Left hindlimb (tissue), 1 donor: ENCODE results near the gene PIKFYVE.
"Not testable (repeated sequence)": the region's sequence is repeated elsewhere in the genome, so short reads cannot be mapped to it uniquely, and the experiment has no call there.

Experiments used
- DNase-seq: peaks from one replicate; pipeline ENCODE4 v3.0.0-alpha.2; 2018

Gene PIKFYVE

GRCh38 chr2:208304157-208304556 is 38.1 kb downstream of the PIKFYVE start:
- DNase-seq: no peak

GRCh38 chr2:208304695-208305094 is 38.6 kb downstream of the PIKFYVE start:
- no peak for DNase-seq

- no peak for DNase-seq
Measured at GRCh38 chr2:208306291-208306690, 40.2 kb downstream of the PIKFYVE start.

- DNase-seq: no peak
Measured at GRCh38 chr2:208311321-208311720, 45.3 kb downstream of the PIKFYVE start.

GRCh38 chr2:208311954-208312353 is 45.9 kb downstream of the PIKFYVE start:
- no peak for DNase-seq

GRCh38 chr2:208315081-208315788 is 49.2 kb downstream of the PIKFYVE start:
- DNase-seq: no peak

- DNase-seq: no peak
Measured at GRCh38 chr2:208318127-208318526, 52.1 kb downstream of the PIKFYVE start.

- DNase-seq: peak; percentile 38
Measured at GRCh38 chr2:208319391-208319790, 53.3 kb downstream of the PIKFYVE start.

GRCh38 chr2:208320686-208321085 is 54.6 kb downstream of the PIKFYVE start:
- peak; percentile 66 for DNase-seq

- DNase-seq: no peak
Measured at GRCh38 chr2:208326016-208326415, 60.0 kb downstream of the PIKFYVE start.

- DNase-seq: no peak
Measured at GRCh38 chr2:208329485-208329884, 63.4 kb downstream of the PIKFYVE start.

GRCh38 chr2:208334230-208334629 is 68.2 kb downstream of the PIKFYVE start:
- DNase-seq: no peak

- DNase-seq: no peak
Measured at GRCh38 chr2:208346756-208347155, 80.7 kb downstream of the PIKFYVE start.

GRCh38 chr2:208350610-208351009 is 84.6 kb downstream of the PIKFYVE start:
- no peak for DNase-seq

- no peak for DNase-seq
Measured at GRCh38 chr2:208352644-208353567, 86.9 kb downstream of the PIKFYVE start.

- DNase-seq: no peak
Measured at GRCh38 chr2:208354964-208355381, 88.9 kb downstream of the PIKFYVE start.

GRCh38 chr2:208356420-208356819 is 90.4 kb downstream of the PIKFYVE start:
- DNase-seq: not testable (repeated sequence)

- no peak for DNase-seq
Measured at GRCh38 chr2:208356846-208357574, 91.0 kb downstream of the PIKFYVE start.

GRCh38 chr2:208358758-208359631 is 92.9 kb downstream of the PIKFYVE start:
- no peak for DNase-seq

GRCh38 chr2:208359632-208359986 is 93.6 kb downstream of the PIKFYVE start:
- no peak for DNase-seq

- DNase-seq: no peak
Measured at GRCh38 chr2:208360259-208361076, 94.4 kb downstream of the PIKFYVE start.

- DNase-seq: no peak
Measured at GRCh38 chr2:208361077-208361441, 95.0 kb downstream of the PIKFYVE start.
